Epithelial cell of esophagus (primary cell): ENCODE measurements around the gene ABHD8.
A peak's percentile ranks its signal among the peaks of the same experiment; 100 is the strongest.

Experiments
- DNase-seq: peaks from one replicate; pipeline ENCODE4 v3.0.0; 2010; ENCODE audit warnings: low read depth
- H3K4me3 ChIP-seq: 2 replicates; pipeline ENCODE4 v1.5.1; 2011; ENCODE audit warnings: mild to moderate bottlenecking, low read length, control low read depth
- TF ChIP-seq, protein P1 (sequence below): IDR thresholded peaks from 2 replicates; pipeline ENCODE4 v1.5.1; 2011; ENCODE audit warnings: low read depth, mild to moderate bottlenecking, low read length, control low read depth, inconsistent platforms; ENCODE audit not compliant: insufficient read depth; ENCODE audit errors: missing control alignments

ABHD8 gene

GRCh38 chr19:17332677-17333581 is 29.7 kb upstream of the ABHD8 start:
- TF ChIP-seq, protein P1, sequence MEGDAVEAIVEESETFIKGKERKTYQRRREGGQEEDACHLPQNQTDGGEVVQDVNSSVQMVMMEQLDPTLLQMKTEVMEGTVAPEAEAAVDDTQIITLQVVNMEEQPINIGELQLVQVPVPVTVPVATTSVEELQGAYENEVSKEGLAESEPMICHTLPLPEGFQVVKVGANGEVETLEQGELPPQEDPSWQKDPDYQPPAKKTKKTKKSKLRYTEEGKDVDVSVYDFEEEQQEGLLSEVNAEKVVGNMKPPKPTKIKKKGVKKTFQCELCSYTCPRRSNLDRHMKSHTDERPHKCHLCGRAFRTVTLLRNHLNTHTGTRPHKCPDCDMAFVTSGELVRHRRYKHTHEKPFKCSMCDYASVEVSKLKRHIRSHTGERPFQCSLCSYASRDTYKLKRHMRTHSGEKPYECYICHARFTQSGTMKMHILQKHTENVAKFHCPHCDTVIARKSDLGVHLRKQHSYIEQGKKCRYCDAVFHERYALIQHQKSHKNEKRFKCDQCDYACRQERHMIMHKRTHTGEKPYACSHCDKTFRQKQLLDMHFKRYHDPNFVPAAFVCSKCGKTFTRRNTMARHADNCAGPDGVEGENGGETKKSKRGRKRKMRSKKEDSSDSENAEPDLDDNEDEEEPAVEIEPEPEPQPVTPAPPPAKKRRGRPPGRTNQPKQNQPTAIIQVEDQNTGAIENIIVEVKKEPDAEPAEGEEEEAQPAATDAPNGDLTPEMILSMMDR, result no peak
- peak; percentile 66 for DNase-seq
- no peak overlapping the region for H3K4me3 ChIP-seq

DNA sequence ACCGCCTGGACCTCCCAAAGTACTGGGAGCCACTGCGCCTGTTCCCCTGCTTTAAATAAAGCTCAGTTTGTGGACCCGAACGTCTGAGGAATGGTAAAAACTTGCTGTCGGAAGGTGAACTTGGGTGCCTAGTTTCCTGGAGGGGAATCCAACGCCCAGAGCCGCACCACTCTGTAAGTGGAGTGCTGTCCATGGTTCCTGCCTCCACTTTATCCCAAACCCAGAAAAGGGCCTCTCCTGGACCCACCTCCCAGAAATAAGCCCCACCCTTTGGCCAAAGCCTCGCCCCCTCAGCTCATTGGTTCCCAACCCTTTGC is 29.1 kb upstream of the ABHD8 start:
- H3K4me3 ChIP-seq, result no peak overlapping the region
- TF ChIP-seq, protein P1, result no peak
- no peak for DNase-seq

DNA sequence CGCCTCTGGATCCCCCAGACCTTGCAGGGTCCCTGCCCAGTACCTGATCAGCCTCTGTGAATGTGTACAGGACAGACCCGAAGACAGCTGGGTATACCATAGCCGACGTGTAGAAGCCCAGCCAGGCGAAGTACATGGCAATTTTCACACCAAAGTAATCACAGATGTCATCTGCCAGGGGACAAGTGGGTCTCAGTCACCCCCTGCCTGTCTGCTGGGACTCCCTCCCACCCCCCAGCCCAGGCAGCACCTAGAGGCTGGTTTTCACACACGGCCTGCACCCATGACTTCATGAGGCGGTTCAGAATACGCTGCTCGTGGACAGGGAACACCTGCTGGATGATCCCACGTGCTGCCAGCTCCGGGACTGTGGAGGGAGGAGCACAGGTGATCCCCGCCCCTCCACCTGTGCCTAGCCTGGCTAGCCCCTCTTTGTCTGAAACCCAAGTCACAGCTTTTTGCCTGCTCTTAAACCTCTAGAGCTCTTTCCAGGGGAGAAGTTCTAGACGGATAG is 27.9 kb upstream of the ABHD8 start:
- no peak for DNase-seq
- no peak overlapping the region for H3K4me3 ChIP-seq
- TF ChIP-seq, protein P1, result no peak

DNA sequence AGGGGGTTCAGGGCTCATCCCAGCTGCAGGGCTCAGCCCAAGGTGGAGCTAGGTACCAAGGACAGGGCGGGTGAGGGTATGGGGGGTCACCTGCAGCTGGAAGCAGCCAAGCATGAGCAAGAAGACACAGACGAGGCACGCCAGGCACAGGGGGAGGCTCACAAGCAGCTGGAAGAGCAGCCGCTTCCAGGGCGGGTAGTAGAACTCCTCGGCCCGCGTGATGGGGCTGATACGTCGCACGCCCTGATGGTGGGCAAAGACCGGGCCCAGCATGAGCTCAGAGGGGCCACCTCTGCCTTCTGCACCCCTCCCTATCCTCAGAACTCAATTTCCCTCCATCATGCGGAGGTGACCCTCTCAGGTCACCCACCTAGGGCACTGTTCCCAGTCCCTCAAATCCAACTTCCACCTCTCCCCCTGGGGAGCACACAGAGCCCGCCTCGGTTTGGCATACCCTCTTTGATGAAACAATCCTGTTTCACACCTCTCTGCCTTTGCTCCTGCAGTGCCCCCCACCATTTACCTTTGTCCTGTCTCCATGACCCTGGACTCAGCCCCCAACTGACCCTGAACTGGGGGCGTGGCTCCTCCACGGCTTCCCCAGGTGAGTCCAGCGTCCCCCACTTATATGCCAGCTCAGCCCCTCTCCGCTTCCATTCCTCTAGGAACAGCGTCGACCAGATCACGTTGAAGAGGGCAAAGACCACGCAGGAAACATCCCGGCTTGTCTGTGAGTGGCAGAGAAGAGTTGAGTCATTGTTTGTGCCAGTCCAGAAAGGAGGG is 27.2 kb upstream of the ABHD8 start:
- no peak overlapping the region for H3K4me3 ChIP-seq
- DNase-seq, result no peak
- TF ChIP-seq, protein P1, result no peak

- TF ChIP-seq, protein P1, result no peak
- DNase-seq, result no peak
- H3K4me3 ChIP-seq, result no peak overlapping the region
Measured at GRCh38 chr19:17329366-17330261, 26.4 kb upstream of the ABHD8 start.
